ENCODE data around the gene MARCHF5. TPM values are rescaled to one million over a fixed set of nuclear protein-coding genes. Genes with fewer than 3 reads are reported as not detected.

MARCHF5 gene
- total and polyA plus RNA-seq, 2 donors (not counting 3 experiments of a cell fraction or from before 2014, with no cell fraction given): 23.4 to 48.0 TPM

DNA sequence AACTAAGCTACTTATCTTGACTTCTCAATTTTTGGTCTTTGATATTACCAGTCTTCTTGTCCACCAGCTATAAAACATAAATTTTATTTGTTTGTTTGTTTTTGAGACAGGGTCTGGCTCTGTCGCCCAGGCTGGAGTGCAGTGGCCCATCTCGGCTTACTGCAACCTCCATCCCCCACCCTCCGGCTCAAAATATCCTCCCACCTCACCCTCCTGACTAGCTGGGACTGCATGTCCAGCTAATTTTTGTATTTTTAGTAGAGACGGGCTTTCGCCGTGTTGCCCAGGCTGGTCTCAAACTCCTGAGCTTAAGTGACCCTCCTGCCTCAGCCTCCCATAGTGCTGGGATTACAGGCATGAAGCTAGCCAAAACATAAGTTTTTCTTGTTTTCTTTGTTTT lies 7.5 kb downstream of the MARCHF5 start:
- H3K27ac ChIP-seq (ENCODE audit: insufficient read depth, low read depth, low read length): no peak overlapping the region
- H3K4me1 ChIP-seq (ENCODE audit: control insufficient read depth, extremely low read depth, insufficient read depth, low read length): peaks cover 8% of the 10 kb centered on the region
- no peaks in the 10 kb centered on the region for H3K27me3 ChIP-seq (ENCODE audit: control insufficient read depth in 2 of 2, insufficient read depth in 2 of 2, low read length in 2 of 2)
- ChIA-PET POLR2A (no interaction called here), CTCF (interaction anchor here (1.0 to 1.2 kb wide), 3 partner anchors 9 to 211 kb away, joined by 3 to 7 read pairs (median 6); no protein-coding TSS in a partner anchor)
- no peaks in the 10 kb centered on the region for H3K9me3 ChIP-seq (replicated peaks; ENCODE audit: control insufficient read depth, insufficient read depth, low read length)
- no peak overlapping the region for H3K9ac ChIP-seq (replicated peaks; ENCODE audit: extremely low read depth, insufficient read depth, low read length)
- H3K9me1 ChIP-seq (replicated peaks; ENCODE audit: control insufficient read depth, extremely low read depth, insufficient read depth, low read length): no peaks in the 10 kb centered on the region
- no peak overlapping the region for H2AFZ ChIP-seq (ENCODE audit: low read depth, low read length)
- peaks cover 11% of the 10 kb centered on the region for H4K20me1 ChIP-seq (replicated peaks; ENCODE audit: control insufficient read depth, extremely low read depth, insufficient read depth, low read length)
- intact Hi-C loops (cut with micrococcal nuclease) (no loop called here), dilution Hi-C loops (cut with MboI; ENCODE audit: extremely low pct_ligation_motif_present, low sequenced_read_pairs) (no loop called here)
- DNase-seq (ENCODE audit: low read depth, low spot score): no peak
- TF ChIP-seq FOS (IDR thresholded peaks at IDR 0.05; ENCODE audit: borderline replicate concordance, insufficient read depth, low read length) (no peak), CTCF (IDR thresholded peaks at IDR 0.05; ENCODE audit: extremely low read depth in 1 of 2, insufficient read depth in 1 of 2, low read depth in 1 of 2, low read length in 2 of 2) (no peak)
- BruUV-seq (replicated peaks): no TSS peak
- H3K4me2 ChIP-seq (ENCODE audit: insufficient read depth, low read length): peak overlapping the region; percentile 21
- no peak for FAIRE-seq
- H3K79me2 ChIP-seq (ENCODE audit: control insufficient read depth, insufficient read depth, low read length): peaks cover 91% of the 10 kb centered on the region
- H3K4me3 ChIP-seq (replicated peaks in 1 of 3; ENCODE audit: insufficient read depth in 1 of 3, low read depth in 1 of 3, low read length in 3 of 3): no peak overlapping the region
- peaks cover 0 to 1% of the 10 kb centered on the region in 2 experiments for H3K36me3 ChIP-seq (ENCODE audit: control insufficient read depth in 2 of 2, extremely low read depth in 1 of 2, insufficient read depth in 2 of 2, low read length in 2 of 2)

DNA sequence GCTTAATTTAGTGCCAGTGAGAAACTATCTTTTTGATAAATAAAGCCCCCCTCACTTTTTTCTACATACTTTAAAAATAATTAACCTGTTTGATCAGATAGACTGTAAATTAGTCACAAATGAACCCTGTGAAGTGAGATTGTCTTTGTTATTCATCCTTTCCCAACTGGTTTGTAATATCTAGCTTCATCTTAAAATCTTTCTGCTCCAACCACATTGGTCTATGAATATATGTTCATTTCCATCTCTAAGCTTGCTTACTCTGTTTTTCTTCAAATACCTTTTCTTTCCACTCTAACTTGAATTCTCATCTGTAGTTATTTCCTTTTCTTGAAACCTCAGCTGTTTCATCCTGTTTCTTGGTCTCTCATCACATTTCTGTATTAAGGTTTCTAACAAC lies 12.1 kb downstream of the MARCHF5 start:
- intact Hi-C loops (cut with micrococcal nuclease) (no loop called here), dilution Hi-C loops (cut with MboI; ENCODE audit: extremely low pct_ligation_motif_present, low sequenced_read_pairs) (no loop called here)
- Histone ChIP-seq H3K79me2 (ENCODE audit: control insufficient read depth, insufficient read depth, low read length) (peaks cover 92% of the 10 kb centered on the region), H3K4me1 (ENCODE audit: control insufficient read depth, extremely low read depth, insufficient read depth, low read length) (peaks cover 4% of the 10 kb centered on the region), H3K9ac (replicated peaks; ENCODE audit: extremely low read depth, insufficient read depth, low read length) (no peak overlapping the region), H3K4me3 (replicated peaks in 1 of 3; ENCODE audit: insufficient read depth in 1 of 3, low read depth in 1 of 3, low read length in 3 of 3) (no peak overlapping the region), H3K27ac (ENCODE audit: insufficient read depth, low read depth, low read length) (no peak overlapping the region), H3K27me3 (ENCODE audit: control insufficient read depth in 2 of 2, insufficient read depth in 2 of 2, low read length in 2 of 2) (no peaks in the 10 kb centered on the region), H4K20me1 (replicated peaks; ENCODE audit: control insufficient read depth, extremely low read depth, insufficient read depth, low read length) (peaks cover 5% of the 10 kb centered on the region), H3K9me3 (replicated peaks; ENCODE audit: control insufficient read depth, insufficient read depth, low read length) (no peaks in the 10 kb centered on the region), H2AFZ (ENCODE audit: low read depth, low read length) (no peak overlapping the region), H3K9me1 (replicated peaks; ENCODE audit: control insufficient read depth, extremely low read depth, insufficient read depth, low read length) (no peaks in the 10 kb centered on the region), H3K4me2 (ENCODE audit: insufficient read depth, low read length) (no peak overlapping the region), H3K36me3 (ENCODE audit: control insufficient read depth in 2 of 2, extremely low read depth in 1 of 2, insufficient read depth in 2 of 2, low read length in 2 of 2) (peaks cover 0 to 2% of the 10 kb centered on the region in 2 experiments)
- no TSS peak for BruUV-seq (replicated peaks)
- DNase-seq (ENCODE audit: low read depth, low spot score) (no peak), FAIRE-seq (no peak)
- POLR2A ChIA-PET: no interaction called here
- TF ChIP-seq MYC (IDR thresholded peaks at IDR 0.05; ENCODE audit: low read depth, low read length): no peak
- no peak for TF ChIP-seq POLR2AphosphoS5 (IDR thresholded peaks at IDR 0.05; ENCODE audit: insufficient read depth, low read depth, low read length)
- TF ChIP-seq MAX (IDR thresholded peaks at IDR 0.05; ENCODE audit: insufficient read depth, insufficient read length): no peak
- TF ChIP-seq JUN (IDR thresholded peaks at IDR 0.05; ENCODE audit: borderline replicate concordance, insufficient read depth, insufficient read length, low read depth): no peak
- TF ChIP-seq POLR2A (IDR thresholded peaks at IDR 0.05; ENCODE audit: low read depth, low read length): no peak
- no peak for TF ChIP-seq FOS (IDR thresholded peaks at IDR 0.05; ENCODE audit: borderline replicate concordance, insufficient read depth, low read length)
- TF ChIP-seq GATA2 (IDR thresholded peaks at IDR 0.05; ENCODE audit: insufficient read depth, insufficient read length, low read depth, low read length): no peak
- CTCF ChIA-PET: interaction anchor here (1.0 to 1.7 kb wide), 3 partner anchors 11 to 215 kb away, joined by 4 to 6 read pairs (median 4); no protein-coding TSS in a partner anchor

Measured in endothelial cell of umbilical vein (primary cell).